Measurements from ENCODE around the gene TM9SF1.

DNA sequence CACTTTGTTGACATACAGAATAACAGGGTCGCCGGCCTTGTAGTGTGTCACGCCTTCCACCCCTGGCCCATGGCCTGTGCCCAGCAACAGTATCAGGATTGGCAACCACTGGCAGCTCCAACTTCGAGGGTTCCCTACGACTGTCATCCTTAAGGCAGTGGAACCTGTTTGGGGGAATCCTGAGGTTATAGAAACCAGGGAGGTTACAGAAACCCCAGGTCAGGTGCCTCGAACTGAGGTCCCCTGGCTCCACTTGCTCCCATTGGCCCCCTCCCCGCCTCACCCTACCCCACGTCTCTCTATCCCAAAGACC lies 412 bp downstream of the TM9SF1 start:
- TF ChIP-seq POLR2AphosphoS5 (IDR thresholded peaks at IDR 0.05; ENCODE audit: insufficient read depth in 1 of 2, low read depth in 1 of 2) (no peak), POLR2A (IDR thresholded peaks at IDR 0.05) (no peak)
- TF ChIP-seq, protein P1, sequence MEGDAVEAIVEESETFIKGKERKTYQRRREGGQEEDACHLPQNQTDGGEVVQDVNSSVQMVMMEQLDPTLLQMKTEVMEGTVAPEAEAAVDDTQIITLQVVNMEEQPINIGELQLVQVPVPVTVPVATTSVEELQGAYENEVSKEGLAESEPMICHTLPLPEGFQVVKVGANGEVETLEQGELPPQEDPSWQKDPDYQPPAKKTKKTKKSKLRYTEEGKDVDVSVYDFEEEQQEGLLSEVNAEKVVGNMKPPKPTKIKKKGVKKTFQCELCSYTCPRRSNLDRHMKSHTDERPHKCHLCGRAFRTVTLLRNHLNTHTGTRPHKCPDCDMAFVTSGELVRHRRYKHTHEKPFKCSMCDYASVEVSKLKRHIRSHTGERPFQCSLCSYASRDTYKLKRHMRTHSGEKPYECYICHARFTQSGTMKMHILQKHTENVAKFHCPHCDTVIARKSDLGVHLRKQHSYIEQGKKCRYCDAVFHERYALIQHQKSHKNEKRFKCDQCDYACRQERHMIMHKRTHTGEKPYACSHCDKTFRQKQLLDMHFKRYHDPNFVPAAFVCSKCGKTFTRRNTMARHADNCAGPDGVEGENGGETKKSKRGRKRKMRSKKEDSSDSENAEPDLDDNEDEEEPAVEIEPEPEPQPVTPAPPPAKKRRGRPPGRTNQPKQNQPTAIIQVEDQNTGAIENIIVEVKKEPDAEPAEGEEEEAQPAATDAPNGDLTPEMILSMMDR (IDR thresholded peaks at IDR 0.05): no peak
